ENCODE measurements around the gene CCDC85A. TPM values are rescaled to one million over a fixed set of nuclear protein-coding genes. Genes with fewer than 3 reads are reported as not detected.

Gene CCDC85A
- total RNA-seq, 2 donors from 2014 or later = 0.18 to 0.86 TPM

- H3K9me3 ChIP-seq (ENCODE audit: control insufficient read depth, low read length) = no peaks in the 10 kb centered on the region
- H3K36me3 ChIP-seq (ENCODE audit: control insufficient read depth, insufficient read depth, low read length) = no peaks in the 10 kb centered on the region
- peaks cover 19% of the 10 kb centered on the region for H3K4me1 Mint-ChIP-seq
- H3K27ac Mint-ChIP-seq = no peak overlapping the region
- H3K36me3 Mint-ChIP-seq (ENCODE audit: low read depth) = no peaks in the 10 kb centered on the region
- no peak for TF ChIP-seq CTCF (conservative IDR thresholded peaks at IDR 0.05)
- H3K27me3 ChIP-seq (ENCODE audit: control insufficient read depth, insufficient read depth, low read length, poor library complexity, severe bottlenecking) = no peaks in the 10 kb centered on the region
- DNase-seq = no peak
- 90 to 94% methylated on average over 1 to 2 of the region's 2 CpGs for WGBS, 2 experiments (ENCODE audit: insufficient coverage in 1 of 2, insufficient read length in 1 of 2)
- no peak overlapping the region for H3K4me3 Mint-ChIP-seq
- H3K27me3 Mint-ChIP-seq (ENCODE audit: insufficient read depth) = no peaks in the 10 kb centered on the region
- no peak overlapping the region for H3K9ac ChIP-seq (ENCODE audit: extremely low read depth, low read length, poor library complexity, severe bottlenecking)
- H3K27ac ChIP-seq (ENCODE audit: low read depth, low read length) = no peak overlapping the region
- H3K9me3 Mint-ChIP-seq = no peaks in the 10 kb centered on the region
- H3K4me3 ChIP-seq (ENCODE audit: low read length) = no peak overlapping the region
- H3K4me1 ChIP-seq (ENCODE audit: control insufficient read depth, insufficient read depth, low read length) = peaks cover 8% of the 10 kb centered on the region
Measured at GRCh38 chr2:56292951-56293350, 109.2 kb downstream of the CCDC85A start.

- Mint-ChIP-seq H3K4me1 (peaks cover 12% of the 10 kb centered on the region), H3K36me3 (ENCODE audit: low read depth) (no peaks in the 10 kb centered on the region), H3K27ac (no peak overlapping the region), H3K27me3 (ENCODE audit: insufficient read depth) (no peaks in the 10 kb centered on the region), H3K4me3 (no peak overlapping the region), H3K9me3 (no peaks in the 10 kb centered on the region)
- no peak for DNase-seq
- WGBS, 2 experiments (ENCODE audit: insufficient coverage in 1 of 2, insufficient read length in 1 of 2) = 86 to 100% methylated on average over 3 of the region's 3 CpGs
- H3K36me3 ChIP-seq (ENCODE audit: control insufficient read depth, insufficient read depth, low read length) = no peaks in the 10 kb centered on the region
- H3K4me3 ChIP-seq (ENCODE audit: low read length) = no peak overlapping the region
- no peaks in the 10 kb centered on the region for H3K9me3 ChIP-seq (ENCODE audit: control insufficient read depth, low read length)
- H3K27me3 ChIP-seq (ENCODE audit: control insufficient read depth, insufficient read depth, low read length, poor library complexity, severe bottlenecking) = no peaks in the 10 kb centered on the region
- no peak for TF ChIP-seq CTCF (conservative IDR thresholded peaks at IDR 0.05)
- no peak overlapping the region for H3K27ac ChIP-seq (ENCODE audit: low read depth, low read length)
- no peak overlapping the region for H3K9ac ChIP-seq (ENCODE audit: extremely low read depth, low read length, poor library complexity, severe bottlenecking)
- no peaks in the 10 kb centered on the region for H3K4me1 ChIP-seq (ENCODE audit: control insufficient read depth, insufficient read depth, low read length)
Measured at GRCh38 chr2:56295666-56296065, 111.9 kb downstream of the CCDC85A start.

- H3K27ac ChIP-seq (ENCODE audit: low read depth, low read length) = no peak overlapping the region
- Mint-ChIP-seq H3K27me3 (ENCODE audit: insufficient read depth) (no peaks in the 10 kb centered on the region), H3K4me1 (peaks cover 6% of the 10 kb centered on the region), H3K4me3 (no peak overlapping the region), H3K36me3 (ENCODE audit: low read depth) (no peaks in the 10 kb centered on the region), H3K27ac (no peak overlapping the region), H3K9me3 (no peaks in the 10 kb centered on the region)
- H3K36me3 ChIP-seq (ENCODE audit: control insufficient read depth, insufficient read depth, low read length) = no peaks in the 10 kb centered on the region
- H3K4me1 ChIP-seq (ENCODE audit: control insufficient read depth, insufficient read depth, low read length) = no peaks in the 10 kb centered on the region
- no peak for DNase-seq
- H3K27me3 ChIP-seq (ENCODE audit: control insufficient read depth, insufficient read depth, low read length, poor library complexity, severe bottlenecking) = no peaks in the 10 kb centered on the region
- no peak overlapping the region for H3K4me3 ChIP-seq (ENCODE audit: low read length)
- H3K9me3 ChIP-seq (ENCODE audit: control insufficient read depth, low read length) = no peaks in the 10 kb centered on the region
- no peak for TF ChIP-seq CTCF (conservative IDR thresholded peaks at IDR 0.05)
- WGBS, 2 experiments (ENCODE audit: insufficient coverage in 1 of 2, insufficient read length in 1 of 2) = 92 to 94% methylated on average over 3 of the region's 3 CpGs
- no peak overlapping the region for H3K9ac ChIP-seq (ENCODE audit: extremely low read depth, low read length, poor library complexity, severe bottlenecking)
Measured at GRCh38 chr2:56297671-56298070, 113.9 kb downstream of the CCDC85A start.

Data from endodermal cell (in vitro differentiated cells).